SK-N-SH treated with all-trans-retinoic acid at 6 μM for 48 hours (cell line): ENCODE data around the gene CABP4.
"Not testable (repeated sequence)": the region's sequence is repeated elsewhere in the genome, so short reads cannot be mapped to it uniquely, and the experiment has no call there.

ENCODE experiments used
- ATAC-seq: fragments of 200-7000 bp; cut with Tn5 transposase; 3 replicates; pipeline ENCODE4 v1.9.1; 2020; ENCODE audit warnings: mild to moderate bottlenecking, moderate library complexity
- ARNTL ChIP-seq: fragments of 450-650 bp; formaldehyde crosslinking; IDR thresholded peaks from 2 replicates; pipeline ENCODE4 v1.5.0; 2020; ENCODE audit warnings: low read depth, mild to moderate bottlenecking, moderate library complexity, borderline replicate concordance
- BACH2 ChIP-seq: fragments of 250-450 bp; sonication (Bioruptor Pico); IDR thresholded peaks from 2 replicates; pipeline ENCODE4 v1.9.0; 2021; ENCODE audit warnings: mild to moderate bottlenecking, borderline replicate concordance
- CSDC2 ChIP-seq: fragments of 250-450 bp; sonication (Bioruptor Pico); IDR thresholded peaks from 2 replicates; pipeline ENCODE4 v1.5.0; 2020; ENCODE audit warnings: mild to moderate bottlenecking, moderate library complexity
- ESRRG ChIP-seq: fragments of 250-450 bp; sonication (Bioruptor Pico); IDR thresholded peaks from 2 replicates; pipeline ENCODE4 v1.6.1; 2021; ENCODE audit warnings: mild to moderate bottlenecking
- ISL1 ChIP-seq: fragments of 250-450 bp; sonication (Bioruptor Pico); IDR thresholded peaks from 2 replicates; pipeline ENCODE4 v2.1.2; 2022; ENCODE audit warnings: mild to moderate bottlenecking, moderate library complexity
- OSR1 ChIP-seq: fragments of 250-450 bp; sonication (Bioruptor Pico); IDR thresholded peaks from 2 replicates; pipeline ENCODE4 v1.8.0; 2022; ENCODE audit warnings: moderate library complexity, mild to moderate bottlenecking, inconsistent platforms
- PATZ1 ChIP-seq: fragments of 250-450 bp; sonication (Bioruptor Pico); IDR thresholded peaks from 2 replicates; pipeline ENCODE4 v1.8.0; 2020; ENCODE audit warnings: mild to moderate bottlenecking, moderate library complexity, borderline replicate concordance
- RARB ChIP-seq: fragments of 250-450 bp; sonication (Bioruptor Pico); IDR thresholded peaks from 2 replicates; pipeline ENCODE4 v1.8.0; 2021; ENCODE audit warnings: mild to moderate bottlenecking, moderate library complexity
- TOX ChIP-seq: fragments of 250-450 bp; sonication (Bioruptor Pico); IDR thresholded peaks from 2 replicates; pipeline ENCODE4 v1.8.0; 2021; ENCODE audit warnings: mild to moderate bottlenecking, moderate library complexity, borderline replicate concordance
- TSHZ2 ChIP-seq: fragments of 250-450 bp; sonication (Bioruptor Pico); IDR thresholded peaks from 2 replicates; pipeline ENCODE4 v1.5.0; 2020; ENCODE audit warnings: mild to moderate bottlenecking, moderate library complexity
- ZC3H10 ChIP-seq: fragments of 250-450 bp; sonication (Bioruptor Pico); IDR thresholded peaks from 2 replicates; pipeline ENCODE4 v1.5.1; 2021; ENCODE audit warnings: mild to moderate bottlenecking, moderate library complexity
- ZFP3 ChIP-seq: fragments of 250-450 bp; sonication (Bioruptor Pico); IDR thresholded peaks from 2 replicates; pipeline ENCODE4 v1.5.0; 2020; ENCODE audit warnings: mild to moderate bottlenecking, moderate library complexity
- ZFP30 ChIP-seq: fragments of 450-650 bp; formaldehyde crosslinking; IDR thresholded peaks from 2 replicates; pipeline ENCODE4 v1.5.0; 2022; ENCODE audit warnings: mild to moderate bottlenecking, moderate library complexity
- ZNF565 ChIP-seq: fragments of 450-650 bp; formaldehyde crosslinking; conservative IDR thresholded peaks from 2 replicates; pipeline ENCODE4 v1.5.0; 2020; ENCODE audit warnings: low read depth, mild to moderate bottlenecking, moderate library complexity
- ZNF70 ChIP-seq: fragments of 450-650 bp; formaldehyde crosslinking; IDR thresholded peaks from 2 replicates; pipeline ENCODE4 v1.5.0; 2020; ENCODE audit warnings: mild to moderate bottlenecking, moderate library complexity
- ZNF8 ChIP-seq: fragments of 450-650 bp; formaldehyde crosslinking; IDR thresholded peaks from 2 replicates; pipeline ENCODE4 v1.5.0; 2020; ENCODE audit warnings: mild to moderate bottlenecking, moderate library complexity

The CABP4 gene

GRCh38 chr11:67463680-67464410 is 8.7 kb downstream of the CABP4 start:
- peak; percentile 78; the same call in 1 of the 2 replicates for TF ChIP-seq ZFP3
- no peak for TF ChIP-seq PATZ1 (CRISPR knock-in tag)
- peak; percentile 57 for ATAC-seq

GRCh38 chr11:67464411-67465188 is 9.4 kb downstream of the CABP4 start:
- ATAC-seq, result peak; percentile 79
- TF ChIP-seq ZNF8 (CRISPR knock-in tag) (no peak), CSDC2 (0 out of 2 replicates have a peak, but pooled peaks have one; percentile 24)

GRCh38 chr11:67465189-67465510 is 10.0 kb downstream of the CABP4 start:
- TF ChIP-seq ZNF565 (no peak), ISL1 (CRISPR knock-in tag) (no peak), TOX (CRISPR knock-in tag) (no peak), ARNTL (no peak), RARB (CRISPR knock-in tag) (no peak), OSR1 (CRISPR knock-in tag) (no peak), ZNF8 (CRISPR knock-in tag) (no peak), ZFP30 (CRISPR knock-in tag) (no peak), ZC3H10 (no peak), ZNF70 (CRISPR knock-in tag) (no peak)
- no peak for ATAC-seq

GRCh38 chr11:67465530-67465929 is 10.4 kb downstream of the CABP4 start:
- ATAC-seq, result not testable (repeated sequence)

GRCh38 chr11:67466367-67466766 is 11.2 kb downstream of the CABP4 start:
- no peak for ATAC-seq
- TF ChIP-seq ZC3H10 (no peak), ESRRG (CRISPR knock-in tag) (no peak), ZNF565 (no peak)

- no peak for ATAC-seq
These were observed 12.0 kb downstream of the CABP4 start for GRCh38 chr11:67466962-67467771.

More at GRCh38 chr11:67466962-67467771, 12.0 kb downstream of the CABP4 start:
- TF ChIP-seq OSR1 (CRISPR knock-in tag) (no peak), ISL1 (CRISPR knock-in tag) (no peak), ZNF8 (CRISPR knock-in tag) (no peak), TSHZ2 (CRISPR knock-in tag) (no peak), BACH2 (CRISPR knock-in tag) (no peak)
